Upper lobe of left lung (tissue), 6 donors: Measurements from ENCODE around the gene CMSS1. TPM values are rescaled to one million over a fixed set of nuclear protein-coding genes. Genes with fewer than 3 reads are reported as not detected.

Experiments used
- ATAC-seq, 2 donors: fragments of 200-7000 bp; cut with Tn5 transposase; one replicate each; pipeline ENCODE4 v1.9.1; 2022; ENCODE audit warnings: mild to moderate bottlenecking in 2 of 2, moderate library complexity in 2 of 2; ENCODE audit not compliant: low FRiP score in 2 of 2
- DNase-seq, 2 donors: peaks; one replicate each; pipeline ENCODE4 v3.0.0-alpha.2; 2019 to 2020
- H3K27ac ChIP-seq, 4 donors: fragments of 200-600 bp; sonication (generic); one replicate each; pipeline ENCODE4 v1.5.1; 2016 to 2019
- H3K27me3 ChIP-seq, 4 donors: fragments of 200-600 bp; sonication (generic); one replicate each; pipeline ENCODE4 v1.5.1; 2017 to 2019
- H3K36me3 ChIP-seq, 4 donors: fragments of 200-600 bp; sonication (generic); one replicate each; pipeline ENCODE4 v1.5.1; 2016 to 2019
- H3K4me1 ChIP-seq, 4 donors: fragments of 200-600 bp; sonication (generic); one replicate each; pipeline ENCODE4 v1.5.1; 2018 to 2019
- H3K4me3 ChIP-seq, 4 donors: fragments of 200-600 bp; sonication (generic); one replicate each; pipeline ENCODE4 v1.5.1; 2017 to 2019; ENCODE audit warnings: mild to moderate bottlenecking in 2 of 4, moderate library complexity in 1 of 4
- H3K9me3 ChIP-seq, 4 donors: fragments of 200-600 bp; sonication (generic); one replicate each; pipeline ENCODE4 v1.5.1; 2018 to 2019
- EP300 ChIP-seq, 4 donors: sonication (generic); formaldehyde crosslinking; IDR thresholded peaks; one replicate each; pipeline ENCODE4 v1.5.1; 2017; ENCODE audit warnings: antibody characterized with exemption in 4 of 4, control low read depth in 2 of 4
- POLR2A ChIP-seq, 4 donors: fragments of 450-650 bp; IDR thresholded peaks; one replicate each; pipeline ENCODE4 v1.5.1; 2016 to 2017; ENCODE audit warnings: antibody characterized with exemption in 4 of 4, mild to moderate bottlenecking in 2 of 4
- POLR2AphosphoS5 ChIP-seq, 2 donors: sonication (generic); formaldehyde crosslinking; IDR thresholded peaks; one replicate each; pipeline ENCODE4 v1.5.1; 2017; ENCODE audit warnings: antibody characterized with exemption in 2 of 2
- WGBS, 2 donors: methylation state at CpG; one replicate each; pipeline ENCODE4 v1.1.5; 2017 to 2018; 5-methylcytosine and 5-hydroxymethylcytosine counted together
- total RNA-seq, 6 donors: library from RNA; depleted of rRNA in 4 of 6; stranded (reverse); fragments of >200 nt in 4 of 6; gene quantifications; one replicate each; pipeline versions ENCODE4 v1.1.0 to v1.2.1, GENCODE V29; 2016 to 2021
- TF ChIP-seq, protein P1 (sequence below), 6 experiments: fragments of 450-650 bp in 4 of 6; fragments of 200-600 bp in 2 of 6; sonication (generic) in 2 of 6; IDR thresholded peaks; one replicate each; pipeline ENCODE4 v1.5.1; 2016 to 2019; ENCODE audit warnings: antibody characterized with exemption in 6 of 6
- donor health status: DM: no; HTN: no; CAD: no; lungs with moderate emphysema.
- donor health status: DM: no; HTN: yes; CAD: no; lungs with severe emphysema.

CMSS1 gene
- total RNA-seq, 6 donors from 2014 or later, result 4.0 to 21.1 (median 12.0) TPM

DNA sequence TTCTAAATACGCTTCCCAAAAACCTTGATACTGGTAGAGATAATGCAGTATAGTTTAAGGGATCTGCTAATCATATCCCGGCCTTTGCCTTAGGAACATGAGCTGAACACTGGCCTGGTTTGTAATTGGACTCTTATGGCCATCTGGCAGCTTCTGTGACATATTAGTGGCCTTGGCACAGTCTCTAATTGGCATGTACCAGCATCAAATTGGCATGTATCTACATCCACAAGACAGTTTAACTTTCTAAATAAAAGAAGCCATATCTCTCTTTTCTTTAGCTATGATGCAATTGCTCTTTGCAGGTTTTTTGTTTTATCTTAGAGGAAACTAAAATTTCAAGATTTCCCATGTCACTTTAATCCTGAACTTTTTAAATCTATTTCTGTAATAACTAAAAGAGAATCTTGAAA lies 341.3 kb downstream of the CMSS1 start:
- Histone ChIP-seq H3K9me3 (peaks cover 0 to 13% (median 9%) of the 10 kb centered on the region in 4 donors), H3K27ac (no peak overlapping the region), H3K4me3 (no peak overlapping the region), H3K27me3 (no peaks in the 10 kb centered on the region), H3K36me3 (no peaks in the 10 kb centered on the region), H3K4me1 (peaks cover 0 to 8% (median 3%) of the 10 kb centered on the region in 4 donors)
- TF ChIP-seq, protein P1, sequence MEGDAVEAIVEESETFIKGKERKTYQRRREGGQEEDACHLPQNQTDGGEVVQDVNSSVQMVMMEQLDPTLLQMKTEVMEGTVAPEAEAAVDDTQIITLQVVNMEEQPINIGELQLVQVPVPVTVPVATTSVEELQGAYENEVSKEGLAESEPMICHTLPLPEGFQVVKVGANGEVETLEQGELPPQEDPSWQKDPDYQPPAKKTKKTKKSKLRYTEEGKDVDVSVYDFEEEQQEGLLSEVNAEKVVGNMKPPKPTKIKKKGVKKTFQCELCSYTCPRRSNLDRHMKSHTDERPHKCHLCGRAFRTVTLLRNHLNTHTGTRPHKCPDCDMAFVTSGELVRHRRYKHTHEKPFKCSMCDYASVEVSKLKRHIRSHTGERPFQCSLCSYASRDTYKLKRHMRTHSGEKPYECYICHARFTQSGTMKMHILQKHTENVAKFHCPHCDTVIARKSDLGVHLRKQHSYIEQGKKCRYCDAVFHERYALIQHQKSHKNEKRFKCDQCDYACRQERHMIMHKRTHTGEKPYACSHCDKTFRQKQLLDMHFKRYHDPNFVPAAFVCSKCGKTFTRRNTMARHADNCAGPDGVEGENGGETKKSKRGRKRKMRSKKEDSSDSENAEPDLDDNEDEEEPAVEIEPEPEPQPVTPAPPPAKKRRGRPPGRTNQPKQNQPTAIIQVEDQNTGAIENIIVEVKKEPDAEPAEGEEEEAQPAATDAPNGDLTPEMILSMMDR (IDR thresholded peaks at IDR 0.05), result no peak
- no peak for TF ChIP-seq EP300 (IDR thresholded peaks at IDR 0.05)
- no peak for TF ChIP-seq POLR2AphosphoS5 (IDR thresholded peaks at IDR 0.05)
- no peak for TF ChIP-seq POLR2A (IDR thresholded peaks at IDR 0.05)
- DNase-seq (no peak), ATAC-seq (no peak)
- 62 to 90% methylated on average over 2 of the region's 2 CpGs for WGBS, 2 donors

DNA sequence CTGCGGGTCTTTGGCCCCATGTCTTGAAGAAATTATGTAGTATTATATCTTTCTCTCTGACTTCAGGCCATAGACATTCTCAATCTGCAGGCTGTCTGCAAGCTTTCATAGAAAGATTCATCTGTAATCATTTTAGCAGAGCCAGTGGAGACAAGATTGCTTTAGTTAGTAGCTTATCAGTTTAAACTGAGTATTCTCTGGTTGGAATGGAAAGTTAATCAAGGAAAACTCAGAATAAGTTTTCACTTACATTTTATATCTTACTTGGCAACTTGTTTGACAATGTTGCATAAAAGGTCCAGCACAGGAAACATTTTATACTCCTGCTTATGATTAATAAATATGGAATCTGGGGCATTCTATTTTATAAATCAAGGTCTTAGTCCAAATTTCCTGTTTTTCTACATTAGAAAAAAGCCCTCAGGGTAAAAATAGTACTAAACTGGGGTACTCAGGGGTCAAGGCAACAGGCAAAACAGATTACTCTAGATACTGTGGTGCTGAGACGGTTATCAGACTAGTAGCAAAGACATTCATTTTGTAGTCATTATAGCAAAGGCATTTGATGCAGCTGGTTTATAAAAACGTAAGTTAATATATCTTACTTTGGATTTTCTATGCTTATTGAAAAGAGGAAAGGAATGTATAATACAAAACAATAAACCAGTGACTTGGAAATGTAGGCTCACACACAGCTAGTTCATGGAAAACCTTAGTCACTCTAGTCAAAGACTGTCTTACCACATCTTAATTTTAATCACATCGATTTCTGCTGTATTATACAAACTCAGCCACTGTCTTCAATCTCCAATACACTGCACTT lies 341.9 kb downstream of the CMSS1 start:
- Histone ChIP-seq H3K27ac (peak overlapping the region in 3 of 4 donors; percentile 36 to 68 (median 55)), H3K4me3 (no peak overlapping the region), H3K4me1 (peaks cover 0 to 8% (median 3%) of the 10 kb centered on the region in 4 donors), H3K9me3 (peaks cover 0 to 13% (median 9%) of the 10 kb centered on the region in 4 donors), H3K36me3 (no peaks in the 10 kb centered on the region), H3K27me3 (no peaks in the 10 kb centered on the region)
- 70 to 76% methylated on average over 4 of the region's 4 CpGs for WGBS, 2 donors
- TF ChIP-seq POLR2A (IDR thresholded peaks at IDR 0.05) (no peak), EP300 (IDR thresholded peaks at IDR 0.05) (no peak), POLR2AphosphoS5 (IDR thresholded peaks at IDR 0.05) (no peak)
- TF ChIP-seq, protein P1 (IDR thresholded peaks at IDR 0.05), result no peak
- DNase-seq (no peak), ATAC-seq (no peak)

DNA sequence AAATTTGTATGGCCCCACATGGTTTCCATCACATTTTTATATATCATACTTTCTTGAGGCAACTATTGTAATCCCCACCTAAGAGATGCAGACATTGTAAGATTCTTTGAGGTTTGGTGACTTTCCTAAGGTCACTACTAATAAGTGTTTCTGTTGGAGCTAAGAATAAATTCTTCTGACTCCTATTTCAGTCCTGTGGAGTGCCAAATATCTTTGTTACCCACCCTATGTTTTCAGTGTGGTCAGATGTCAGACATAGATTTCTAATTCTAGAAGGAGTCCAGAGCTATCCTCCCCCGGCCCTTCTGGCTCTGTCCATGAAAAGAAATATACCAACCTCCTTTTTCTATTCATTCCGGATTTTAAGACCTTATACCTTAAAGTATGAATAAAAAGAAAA lies 342.9 kb downstream of the CMSS1 start:
- 85 to 98% methylated on average over 2 of the region's 2 CpGs for WGBS, 2 donors
- H3K4me3 ChIP-seq, result no peak overlapping the region
- no peaks in the 10 kb centered on the region for H3K27me3 ChIP-seq
- H3K36me3 ChIP-seq, result no peaks in the 10 kb centered on the region
- ATAC-seq (no peak), DNase-seq (no peak)
- TF ChIP-seq POLR2AphosphoS5 (IDR thresholded peaks at IDR 0.05), result no peak
- TF ChIP-seq POLR2A (IDR thresholded peaks at IDR 0.05), result no peak
- no peak for TF ChIP-seq EP300 (IDR thresholded peaks at IDR 0.05)
- TF ChIP-seq, protein P1 (IDR thresholded peaks at IDR 0.05), result no peak
- peaks cover 0 to 6% (median 5%) of the 10 kb centered on the region in 4 donors for H3K9me3 ChIP-seq
- peaks cover 0 to 8% (median 3%) of the 10 kb centered on the region in 4 donors for H3K4me1 ChIP-seq
- peak overlapping the region in 1 of 4 donors; percentile 68 for H3K27ac ChIP-seq

DNA sequence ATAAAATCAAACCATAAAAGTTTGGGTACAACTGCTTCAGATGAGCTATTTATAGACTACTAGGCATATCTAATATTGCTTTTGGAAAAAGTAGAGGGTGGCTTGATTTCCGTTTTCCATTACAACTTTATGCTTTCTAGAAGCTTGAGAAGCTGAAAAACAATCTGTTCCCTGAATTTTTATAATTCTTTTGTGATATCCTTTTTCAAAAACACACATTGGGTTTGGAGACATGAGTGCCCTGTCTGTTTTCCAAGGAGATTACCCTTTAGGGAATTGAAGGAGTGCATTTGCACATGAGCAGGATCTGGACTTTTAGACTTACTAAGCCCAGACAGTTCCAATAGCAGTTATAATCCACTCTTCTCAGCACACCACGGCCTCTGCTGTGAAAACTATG lies 346.1 kb downstream of the CMSS1 start:
- WGBS, 2 donors, result 77 to 87% methylated on average over 2 of the region's 2 CpGs
- no peak for DNase-seq
- H3K4me1 ChIP-seq, result peaks cover 0 to 8% (median 2%) of the 10 kb centered on the region in 4 donors
- TF ChIP-seq, protein P1 (IDR thresholded peaks at IDR 0.05), result no peak
- TF ChIP-seq POLR2AphosphoS5 (IDR thresholded peaks at IDR 0.05), result no peak
- TF ChIP-seq POLR2A (IDR thresholded peaks at IDR 0.05), result no peak
- no peak for TF ChIP-seq EP300 (IDR thresholded peaks at IDR 0.05)
- H3K4me3 ChIP-seq, result no peak overlapping the region
- no peaks in the 10 kb centered on the region for H3K27me3 ChIP-seq
- no peak for ATAC-seq
- H3K36me3 ChIP-seq, result no peaks in the 10 kb centered on the region
- peak overlapping the region in 2 of 4 donors; percentile 18 to 35 for H3K27ac ChIP-seq
- no peaks in the 10 kb centered on the region for H3K9me3 ChIP-seq
